ENCODE data around the gene CTPS1. TPM values are rescaled to one million over a fixed set of nuclear protein-coding genes. Genes with fewer than 3 reads are reported as not detected.

CTPS1 gene
- total and polyA plus RNA-seq, 2 of the 13 experiments (the other 11 are each of a cell fraction or from before 2014, with no cell fraction given): 9.6 to 42.8 TPM

DNA sequence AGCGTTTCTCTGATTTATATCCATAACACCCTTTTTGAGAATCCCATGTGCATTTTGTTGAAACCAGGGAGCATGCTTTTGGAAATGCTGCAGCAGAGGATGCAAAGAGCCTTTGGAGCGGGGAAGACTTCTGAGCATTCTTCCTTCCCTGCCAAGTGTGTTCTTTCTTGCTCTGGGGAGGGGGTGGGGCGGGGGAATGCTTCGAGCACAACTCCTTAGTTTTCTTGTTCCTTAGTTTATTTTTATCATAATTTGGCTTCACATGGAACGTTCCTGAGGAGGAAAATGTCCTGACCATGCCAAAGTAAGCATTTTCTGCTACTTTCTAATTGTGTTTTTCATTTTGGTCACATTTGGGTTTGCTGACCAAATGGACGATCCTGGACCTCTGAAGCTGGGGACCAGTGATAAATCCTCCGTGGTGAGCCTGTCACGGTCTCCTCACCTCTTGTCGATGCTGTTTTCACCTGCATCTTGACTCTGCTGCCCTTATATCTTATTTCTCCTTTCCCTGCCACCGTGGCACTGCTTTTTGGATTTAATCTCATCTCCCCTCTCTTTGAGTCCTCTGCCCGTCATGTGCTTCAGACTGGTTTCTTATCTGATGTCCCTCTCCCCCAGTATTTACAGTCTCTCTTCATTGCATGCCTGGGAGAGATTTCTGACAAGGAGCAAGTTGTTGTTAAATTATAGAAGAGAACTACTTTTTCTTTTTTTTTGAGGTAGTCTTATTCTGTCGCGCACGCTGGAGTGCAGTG is 2.4 kb downstream of the CTPS1 start (continued):
- no peak for TF ChIP-seq ZNF510 (CRISPR knock-in tag; IDR thresholded peaks at IDR 0.05; ENCODE audit: low read depth)
- TF ChIP-seq IKZF4 (CRISPR knock-in tag; IDR thresholded peaks at IDR 0.05; ENCODE audit: borderline replicate concordance, low read depth, not compliant biosample characterization): no peak
- TF ChIP-seq, protein P1, sequence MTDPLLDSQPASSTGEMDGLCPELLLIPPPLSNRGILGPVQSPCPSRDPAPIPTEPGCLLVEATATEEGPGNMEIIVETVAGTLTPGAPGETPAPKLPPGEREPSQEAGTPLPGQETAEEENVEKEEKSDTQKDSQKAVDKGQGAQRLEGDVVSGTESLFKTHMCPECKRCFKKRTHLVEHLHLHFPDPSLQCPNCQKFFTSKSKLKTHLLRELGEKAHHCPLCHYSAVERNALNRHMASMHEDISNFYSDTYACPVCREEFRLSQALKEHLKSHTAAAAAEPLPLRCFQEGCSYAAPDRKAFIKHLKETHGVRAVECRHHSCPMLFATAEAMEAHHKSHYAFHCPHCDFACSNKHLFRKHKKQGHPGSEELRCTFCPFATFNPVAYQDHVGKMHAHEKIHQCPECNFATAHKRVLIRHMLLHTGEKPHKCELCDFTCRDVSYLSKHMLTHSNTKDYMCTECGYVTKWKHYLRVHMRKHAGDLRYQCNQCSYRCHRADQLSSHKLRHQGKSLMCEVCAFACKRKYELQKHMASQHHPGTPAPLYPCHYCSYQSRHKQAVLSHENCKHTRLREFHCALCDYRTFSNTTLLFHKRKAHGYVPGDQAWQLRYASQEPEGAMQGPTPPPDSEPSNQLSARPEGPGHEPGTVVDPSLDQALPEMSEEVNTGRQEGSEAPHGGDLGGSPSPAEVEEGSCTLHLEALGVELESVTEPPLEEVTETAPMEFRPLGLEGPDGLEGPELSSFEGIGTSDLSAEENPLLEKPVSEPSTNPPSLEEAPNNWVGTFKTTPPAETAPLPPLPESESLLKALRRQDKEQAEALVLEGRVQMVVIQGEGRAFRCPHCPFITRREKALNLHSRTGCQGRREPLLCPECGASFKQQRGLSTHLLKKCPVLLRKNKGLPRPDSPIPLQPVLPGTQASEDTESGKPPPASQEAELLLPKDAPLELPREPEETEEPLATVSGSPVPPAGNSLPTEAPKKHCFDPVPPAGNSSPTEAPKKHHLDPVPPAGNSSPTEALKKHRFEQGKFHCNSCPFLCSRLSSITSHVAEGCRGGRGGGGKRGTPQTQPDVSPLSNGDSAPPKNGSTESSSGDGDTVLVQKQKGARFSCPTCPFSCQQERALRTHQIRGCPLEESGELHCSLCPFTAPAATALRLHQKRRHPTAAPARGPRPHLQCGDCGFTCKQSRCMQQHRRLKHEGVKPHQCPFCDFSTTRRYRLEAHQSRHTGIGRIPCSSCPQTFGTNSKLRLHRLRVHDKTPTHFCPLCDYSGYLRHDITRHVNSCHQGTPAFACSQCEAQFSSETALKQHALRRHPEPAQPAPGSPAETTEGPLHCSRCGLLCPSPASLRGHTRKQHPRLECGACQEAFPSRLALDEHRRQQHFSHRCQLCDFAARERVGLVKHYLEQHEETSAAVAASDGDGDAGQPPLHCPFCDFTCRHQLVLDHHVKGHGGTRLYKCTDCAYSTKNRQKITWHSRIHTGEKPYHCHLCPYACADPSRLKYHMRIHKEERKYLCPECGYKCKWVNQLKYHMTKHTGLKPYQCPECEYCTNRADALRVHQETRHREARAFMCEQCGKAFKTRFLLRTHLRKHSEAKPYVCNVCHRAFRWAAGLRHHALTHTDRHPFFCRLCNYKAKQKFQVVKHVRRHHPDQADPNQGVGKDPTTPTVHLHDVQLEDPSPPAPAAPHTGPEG (CRISPR knock-in tag; IDR thresholded peaks at IDR 0.05): no peak
- no peak for TF ChIP-seq ZBTB1 (CRISPR knock-in tag; IDR thresholded peaks at IDR 0.05; ENCODE audit: borderline replicate concordance)

DNA sequence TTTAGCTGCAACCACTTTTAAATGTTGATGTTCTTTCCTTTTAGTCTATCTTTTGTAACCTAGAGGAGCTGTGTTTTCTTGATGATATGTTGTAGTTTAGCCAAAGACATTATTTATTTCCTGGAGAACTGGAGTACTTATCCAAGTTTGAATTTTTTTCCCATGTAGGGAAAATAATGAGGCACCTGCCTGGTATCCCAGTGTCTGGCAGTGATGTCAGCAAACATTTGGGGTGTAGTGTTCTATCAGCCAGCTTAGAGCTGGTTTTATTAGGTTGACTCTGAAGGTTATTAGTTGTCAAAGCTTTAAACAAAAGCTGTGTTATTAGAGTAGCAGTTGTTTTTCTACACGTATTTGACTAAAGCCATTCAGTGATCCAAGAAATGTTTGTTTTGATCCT is 3.2 kb downstream of the CTPS1 start:
- Histone ChIP-seq H2AFZ (ENCODE audit: low read length) (no peak overlapping the region), H3K9me3 (ENCODE audit: low read length) (no peaks in the 10 kb centered on the region), H3K4me2 (ENCODE audit: low read depth, low read length) (no peak overlapping the region), H3K79me2 (ENCODE audit: insufficient read depth, low read length) (peaks cover 37% of the 10 kb centered on the region), H3K27me3 (ENCODE audit: control insufficient read depth in 1 of 2, insufficient read depth in 2 of 2, low read length in 2 of 2) (no peaks in the 10 kb centered on the region), H3K27ac (ENCODE audit: extremely low read length, insufficient read depth, low read length) (no peak overlapping the region), H3K36me3 (replicated peaks in 1 of 2; ENCODE audit: control insufficient read depth in 1 of 2, insufficient read depth in 2 of 2, low read length in 2 of 2) (peaks cover 13 to 48% of the 10 kb centered on the region in 2 experiments), H3K4me1 (ENCODE audit: insufficient read depth, low read length) (peaks cover 76% of the 10 kb centered on the region), H4K20me1 (ENCODE audit: insufficient read depth, low read length) (no peaks in the 10 kb centered on the region), H3K4me3 (replicated peaks in 1 of 3; ENCODE audit: insufficient read depth in 1 of 3, low read depth in 2 of 3, low read length in 3 of 3) (no peak overlapping the region), H3K9ac (ENCODE audit: insufficient read depth, low read depth, low read length) (no peak overlapping the region)
- DNase-seq (ENCODE audit: low spot score): no peak
- CTCF ChIA-PET (ENCODE audit: low intra/inter-chr PET ratio, low total read pairs): no interaction called here
- 81% methylated on average over 1 of the region's 1 CpG for WGBS (ENCODE audit: low lambda C conversion rate)
- intact Hi-C loops (cut with micrococcal nuclease; ENCODE audit: unreplicated experiment) (no loop called here), in situ Hi-C loops (cut with HindIII; ENCODE audit: extremely low pct_ligation_motif_present, low pct_unique_long_range_greater_than_20kb) (no loop called here)
- no TSS peak for BruUV-seq (replicated peaks)
- no peak for ATAC-seq
- no peak for FAIRE-seq
- POLR2A ChIA-PET: no interaction called here
- TF ChIP-seq NFIC (IDR thresholded peaks at IDR 0.05; ENCODE audit: low read length): no peak
- TF ChIP-seq CBX1 (IDR thresholded peaks at IDR 0.05; ENCODE audit: low read depth): no peak
- TF ChIP-seq SP2 (CRISPR knock-in tag; IDR thresholded peaks at IDR 0.05): no peak
- TF ChIP-seq NR1H2 (CRISPR knock-in tag; IDR thresholded peaks at IDR 0.05; ENCODE audit: borderline replicate concordance, low read depth): no peak
- TF ChIP-seq MTF2 (CRISPR knock-in tag; IDR thresholded peaks at IDR 0.05; ENCODE audit: borderline replicate concordance): no peak
- TF ChIP-seq POLR2A (IDR thresholded peaks at IDR 0.05; ENCODE audit: insufficient read depth in 1 of 2, low read depth in 2 of 2, low read length in 2 of 2): no peak
- TF ChIP-seq, protein P2, sequence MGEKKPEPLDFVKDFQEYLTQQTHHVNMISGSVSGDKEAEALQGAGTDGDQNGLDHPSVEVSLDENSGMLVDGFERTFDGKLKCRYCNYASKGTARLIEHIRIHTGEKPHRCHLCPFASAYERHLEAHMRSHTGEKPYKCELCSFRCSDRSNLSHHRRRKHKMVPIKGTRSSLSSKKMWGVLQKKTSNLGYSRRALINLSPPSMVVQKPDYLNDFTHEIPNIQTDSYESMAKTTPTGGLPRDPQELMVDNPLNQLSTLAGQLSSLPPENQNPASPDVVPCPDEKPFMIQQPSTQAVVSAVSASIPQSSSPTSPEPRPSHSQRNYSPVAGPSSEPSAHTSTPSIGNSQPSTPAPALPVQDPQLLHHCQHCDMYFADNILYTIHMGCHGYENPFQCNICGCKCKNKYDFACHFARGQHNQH (CRISPR knock-in tag; IDR thresholded peaks at IDR 0.05): no peak
- TF ChIP-seq, protein P3, sequence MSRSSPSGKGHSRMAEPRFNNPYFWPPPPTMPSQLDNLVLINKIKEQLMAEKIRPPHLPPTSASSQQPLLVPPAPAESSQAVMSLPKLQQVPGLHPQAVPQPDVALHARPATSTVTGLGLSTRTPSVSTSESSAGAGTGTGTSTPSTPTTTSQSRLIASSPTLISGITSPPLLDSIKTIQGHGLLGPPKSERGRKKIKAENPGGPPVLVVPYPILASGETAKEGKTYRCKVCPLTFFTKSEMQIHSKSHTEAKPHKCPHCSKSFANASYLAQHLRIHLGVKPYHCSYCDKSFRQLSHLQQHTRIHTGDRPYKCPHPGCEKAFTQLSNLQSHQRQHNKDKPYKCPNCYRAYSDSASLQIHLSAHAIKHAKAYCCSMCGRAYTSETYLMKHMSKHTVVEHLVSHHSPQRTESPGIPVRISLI (CRISPR knock-in tag; IDR thresholded peaks at IDR 0.05; ENCODE audit: borderline replicate concordance): no peak
- no peak for TF ChIP-seq SSRP1 (CRISPR knock-in tag; IDR thresholded peaks at IDR 0.05)
- TF ChIP-seq ZNF17 (CRISPR knock-in tag; IDR thresholded peaks at IDR 0.05): no peak
- TF ChIP-seq ZNF354B (CRISPR knock-in tag; IDR thresholded peaks at IDR 0.05): no peak
- TF ChIP-seq ZNF629 (CRISPR knock-in tag; conservative IDR thresholded peaks at IDR 0.05): no peak
- no peak for TF ChIP-seq HOXA3 (CRISPR knock-in tag; IDR thresholded peaks at IDR 0.05)
